Loucy (cell line): Measurements from ENCODE around the gene PEX19.

Source experiments
- EZH2phosphoT487 ChIP-seq: fragments of 200-600 bp; IDR thresholded peaks from 2 replicates; pipeline ENCODE4 v1.6.1; 2018; ENCODE audit warnings: antibody characterized with exemption, mild to moderate bottlenecking, moderate library complexity, borderline replicate concordance
- TF ChIP-seq, protein P1 (sequence below): fragments of 200-600 bp; sonication (generic); conservative IDR thresholded peaks from 2 replicates; pipeline ENCODE4 v1.5.1; 2014; ENCODE audit warnings: mild to moderate bottlenecking, antibody characterized with exemption, low read length

- TF ChIP-seq, protein P1, sequence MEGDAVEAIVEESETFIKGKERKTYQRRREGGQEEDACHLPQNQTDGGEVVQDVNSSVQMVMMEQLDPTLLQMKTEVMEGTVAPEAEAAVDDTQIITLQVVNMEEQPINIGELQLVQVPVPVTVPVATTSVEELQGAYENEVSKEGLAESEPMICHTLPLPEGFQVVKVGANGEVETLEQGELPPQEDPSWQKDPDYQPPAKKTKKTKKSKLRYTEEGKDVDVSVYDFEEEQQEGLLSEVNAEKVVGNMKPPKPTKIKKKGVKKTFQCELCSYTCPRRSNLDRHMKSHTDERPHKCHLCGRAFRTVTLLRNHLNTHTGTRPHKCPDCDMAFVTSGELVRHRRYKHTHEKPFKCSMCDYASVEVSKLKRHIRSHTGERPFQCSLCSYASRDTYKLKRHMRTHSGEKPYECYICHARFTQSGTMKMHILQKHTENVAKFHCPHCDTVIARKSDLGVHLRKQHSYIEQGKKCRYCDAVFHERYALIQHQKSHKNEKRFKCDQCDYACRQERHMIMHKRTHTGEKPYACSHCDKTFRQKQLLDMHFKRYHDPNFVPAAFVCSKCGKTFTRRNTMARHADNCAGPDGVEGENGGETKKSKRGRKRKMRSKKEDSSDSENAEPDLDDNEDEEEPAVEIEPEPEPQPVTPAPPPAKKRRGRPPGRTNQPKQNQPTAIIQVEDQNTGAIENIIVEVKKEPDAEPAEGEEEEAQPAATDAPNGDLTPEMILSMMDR = no peak
- no peak for TF ChIP-seq EZH2phosphoT487
Observed at GRCh38 chr1:160300173-160300572, 15.2 kb upstream of the PEX19 start.
